Kidney capillary endothelial cell (primary cell): Measurements from ENCODE around the gene WAS.
A peak's percentile ranks its signal among the peaks of the same experiment; 100 is the strongest.

Source experiments
- DNase-seq: peaks from one replicate; pipeline ENCODE4 v3.0.0-alpha.2; 2018; ENCODE audit warnings: low spot score

Gene WAS

DNA sequence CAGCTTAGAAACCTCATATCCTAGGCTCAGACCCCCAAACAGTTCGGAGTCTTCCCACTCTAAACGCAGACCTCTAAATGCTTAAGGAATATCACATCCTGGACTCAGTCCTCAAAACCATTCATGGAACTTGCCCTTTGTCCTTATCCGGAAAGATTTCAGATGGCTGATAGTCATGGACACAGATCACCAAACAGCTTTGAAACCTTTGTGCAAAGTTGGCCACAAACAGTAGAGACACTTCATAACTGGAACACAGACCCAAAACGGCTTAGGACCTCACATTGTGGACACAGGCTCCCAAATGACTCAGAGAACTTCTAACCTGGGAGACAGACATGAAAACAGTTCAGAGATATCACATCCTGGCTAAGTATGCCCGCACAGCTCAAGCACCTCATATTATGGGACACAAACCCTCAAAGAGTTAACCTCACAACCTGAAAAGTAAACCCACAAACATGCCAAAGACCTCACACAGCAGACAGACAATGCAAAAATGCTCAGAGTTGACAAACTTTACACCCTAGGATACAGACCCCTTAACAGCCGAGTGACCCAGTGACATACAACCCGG is 28.4 kb downstream of the WAS start:
- DNase-seq = no peak

DNA sequence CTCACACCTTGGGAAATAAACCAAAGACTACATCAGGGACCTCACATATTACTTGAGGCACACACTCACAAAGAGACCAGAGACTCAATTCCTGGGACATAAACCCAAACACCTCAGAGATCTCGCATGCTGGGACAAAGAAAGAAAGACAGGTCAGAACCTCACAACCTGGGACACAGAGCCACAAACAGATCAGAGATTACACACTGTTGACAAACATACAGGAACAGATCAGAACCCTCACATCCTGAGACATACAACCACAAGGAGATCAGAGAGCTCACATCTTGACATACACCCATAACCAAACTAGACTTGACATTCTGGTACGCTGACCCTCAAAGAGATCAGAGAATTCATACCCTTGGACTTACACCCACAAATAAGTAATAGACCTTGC is 30.2 kb downstream of the WAS start:
- no peak for DNase-seq

DNA sequence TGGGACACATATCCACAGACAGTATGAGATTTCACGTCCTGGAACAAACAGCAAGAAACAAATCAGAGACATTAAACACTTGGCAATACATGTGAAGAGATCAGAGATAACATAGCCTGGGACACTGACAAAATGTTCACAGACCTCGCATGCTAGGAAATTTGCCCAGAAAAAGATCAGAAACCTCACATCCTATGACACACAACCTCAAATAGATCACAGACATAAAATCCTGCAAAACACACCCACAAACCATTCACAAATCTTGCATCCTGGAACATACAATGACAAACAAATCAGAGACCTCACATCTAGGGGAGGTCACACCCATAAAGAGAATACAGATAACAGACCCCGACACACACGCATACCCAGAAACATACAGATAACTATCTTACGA is 31.0 kb downstream of the WAS start:
- no peak for DNase-seq

DNA sequence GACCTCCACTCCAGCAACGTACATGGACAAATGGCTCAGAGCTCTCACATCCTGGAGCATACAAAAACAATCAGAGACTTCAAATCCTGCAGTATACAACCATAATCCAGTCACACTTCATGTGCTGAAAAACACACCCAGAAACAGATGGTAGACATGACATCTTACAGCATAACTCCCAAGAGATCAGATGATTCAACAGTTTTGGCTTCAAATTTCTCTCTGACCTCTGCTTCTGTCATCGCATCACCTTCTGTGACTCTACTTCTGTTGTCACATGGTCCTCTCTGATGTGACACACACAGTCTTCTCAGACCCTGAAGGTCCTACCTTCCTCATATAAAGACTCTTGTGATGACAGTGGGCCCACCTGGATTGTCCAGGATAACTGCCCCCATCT is 31.5 kb downstream of the WAS start:
- DNase-seq = no peak

DNA sequence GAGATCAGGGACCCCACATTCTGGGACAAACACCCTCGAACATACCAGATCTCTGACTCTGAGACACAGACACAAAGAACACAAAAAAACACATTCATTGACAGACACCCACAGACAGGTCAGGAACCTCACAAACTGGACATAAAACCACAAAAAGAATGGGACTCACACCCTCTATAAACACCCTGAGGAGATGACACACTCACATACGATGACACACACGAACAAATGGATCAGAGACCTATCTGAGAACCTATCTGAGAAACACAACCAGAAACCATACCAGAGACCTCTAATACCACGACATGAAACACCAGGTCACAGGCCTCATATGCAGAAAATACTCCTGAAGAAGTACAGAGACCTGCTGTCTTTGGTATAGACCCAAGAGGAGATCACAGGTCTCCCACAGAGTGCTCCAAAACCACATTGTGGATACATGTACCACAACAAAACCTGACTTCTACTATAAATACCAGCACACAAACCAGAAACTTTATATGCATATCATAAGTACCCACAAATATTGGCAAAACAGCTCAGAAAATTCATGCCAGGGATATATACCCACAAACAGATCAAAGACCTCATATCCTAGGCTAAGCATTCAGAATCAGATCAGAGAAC is 32.4 kb downstream of the WAS start:
- DNase-seq = no peak

DNA sequence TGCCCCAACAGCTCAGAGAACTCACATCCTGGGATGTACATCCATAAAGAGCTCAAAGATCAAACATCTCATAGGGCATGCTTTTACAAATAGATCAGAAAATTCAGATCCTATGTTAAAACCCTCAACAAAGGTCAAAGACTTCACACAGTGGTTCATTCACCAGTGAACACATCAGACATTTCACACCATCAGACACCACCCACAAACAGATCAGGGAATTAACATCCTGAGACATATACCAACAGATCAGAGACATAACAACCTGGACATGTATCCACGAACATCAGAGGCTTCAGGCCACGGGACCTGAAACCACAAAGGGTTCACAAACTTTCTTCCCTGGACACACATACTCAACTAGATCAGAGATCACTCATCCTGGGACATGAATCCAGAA is 36.4 kb downstream of the WAS start:
- no peak for DNase-seq

DNA sequence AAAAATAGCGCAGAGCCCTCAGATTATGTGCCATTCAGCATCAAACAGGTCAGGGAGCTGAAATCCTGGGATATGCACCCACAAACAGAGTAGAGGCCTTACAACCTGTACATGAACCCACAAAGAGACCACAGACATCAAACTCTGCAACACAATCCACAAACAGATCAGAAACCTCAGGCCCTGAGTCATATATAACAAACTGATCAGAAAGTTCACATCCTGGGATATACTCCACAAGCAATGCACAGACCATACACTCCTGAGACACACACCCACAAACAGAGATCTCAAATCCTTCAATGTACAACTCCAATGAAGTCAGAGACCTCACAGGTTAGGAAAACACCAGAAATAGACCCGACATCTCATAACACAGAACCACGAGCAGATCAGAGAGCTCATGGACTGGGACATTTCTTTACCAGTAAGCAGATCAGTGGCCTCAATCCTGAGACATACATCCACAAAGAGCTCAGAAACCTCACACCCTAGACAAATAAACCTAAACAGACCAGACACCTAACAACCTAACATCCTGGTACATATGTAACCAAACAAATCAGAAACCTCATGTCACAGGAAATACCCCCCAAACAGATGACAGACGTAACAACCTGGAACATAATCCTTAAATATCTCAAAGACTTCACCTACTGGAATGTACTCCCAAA is 37.1 kb downstream of the WAS start:
- no peak for DNase-seq

DNA sequence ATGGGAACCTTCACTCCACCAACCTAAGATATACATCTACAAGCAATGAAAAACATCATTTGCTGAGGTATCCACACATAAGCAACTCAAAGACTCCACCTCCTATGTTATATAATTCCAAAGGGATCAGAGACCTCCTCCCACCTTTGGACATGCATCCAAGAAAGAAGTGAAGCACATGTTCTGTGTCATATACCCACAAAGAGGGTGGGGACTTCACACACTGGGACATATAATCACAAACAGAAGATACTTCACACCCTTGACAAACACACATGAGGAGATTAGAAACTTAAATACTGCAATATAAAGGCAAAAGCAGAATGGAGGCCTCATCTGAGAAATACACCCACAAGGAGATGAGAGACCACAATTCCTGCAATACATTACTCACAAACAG is 38.3 kb downstream of the WAS start:
- DNase-seq = no peak

DNA sequence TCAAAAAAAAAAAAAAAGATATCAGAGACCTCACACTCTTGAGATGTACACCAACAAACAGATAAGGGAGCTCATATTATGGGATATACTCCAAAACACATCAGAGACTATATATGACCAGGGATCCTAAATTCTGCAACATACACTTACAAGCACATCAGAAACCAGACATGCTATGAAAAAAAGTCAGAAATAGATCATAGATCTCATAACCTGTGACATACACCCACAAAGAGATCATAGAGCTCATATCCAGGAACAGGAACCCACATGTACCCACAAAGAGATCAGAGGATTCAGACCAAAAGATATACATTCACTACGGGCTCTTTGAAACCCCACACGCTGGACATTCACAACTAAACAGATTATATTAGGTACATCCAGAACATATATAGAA is 43.0 kb downstream of the WAS start:
- DNase-seq = no peak

DNA sequence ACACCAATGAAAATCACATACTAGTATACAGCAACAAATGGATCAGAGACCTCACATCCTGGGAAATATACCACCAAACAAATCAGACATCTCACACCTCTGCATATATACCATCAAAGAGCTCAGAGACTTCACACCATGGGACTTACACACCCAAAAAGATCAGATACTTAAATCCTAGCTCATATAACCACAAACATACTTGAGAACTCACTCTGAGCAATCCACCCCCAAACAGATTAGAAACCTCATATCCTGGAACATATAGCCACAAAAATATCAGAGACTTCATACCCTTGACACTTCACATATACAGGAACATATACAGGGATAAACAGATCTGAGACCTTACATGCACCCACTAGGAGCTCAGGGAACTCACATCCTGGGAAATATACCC is 45.1 kb downstream of the WAS start:
- no peak for DNase-seq

DNA sequence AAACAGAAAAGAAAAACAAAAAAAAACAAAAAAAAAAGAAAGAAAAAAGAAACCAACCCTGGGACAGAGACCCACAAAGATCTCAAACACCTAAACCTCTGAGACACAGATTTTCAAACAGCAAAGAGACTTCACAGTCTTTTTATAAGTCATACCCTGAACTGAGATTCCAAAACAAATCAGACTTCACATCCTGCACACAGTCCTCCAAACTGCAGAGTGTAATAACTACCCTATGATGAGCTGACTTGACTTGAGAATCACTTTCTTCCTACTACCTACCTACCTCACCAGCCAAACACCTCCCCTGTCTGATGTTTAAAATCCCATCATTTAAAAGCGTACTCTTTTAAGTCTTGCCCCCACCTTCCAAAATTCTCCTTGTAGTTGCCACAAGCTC is 52.7 kb downstream of the WAS start:
- DNase-seq = no peak

DNA sequence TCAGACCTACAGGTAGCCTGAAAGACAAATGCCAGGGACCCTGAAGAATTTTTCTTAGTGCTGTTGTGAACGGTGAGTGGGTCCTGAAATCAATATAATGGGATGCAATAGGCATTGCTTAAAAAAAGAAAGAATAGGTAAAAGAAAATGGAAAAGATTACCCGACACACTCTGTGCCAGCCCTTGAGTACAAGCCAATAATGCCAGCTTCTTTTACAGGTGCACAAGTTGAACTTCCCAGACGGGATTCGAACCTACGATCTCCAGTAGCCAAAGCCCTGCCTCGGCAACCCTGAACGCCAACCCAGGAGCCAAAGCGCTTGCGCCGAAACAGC is 53.2 kb downstream of the WAS start:
- DNase-seq = no peak

DNA sequence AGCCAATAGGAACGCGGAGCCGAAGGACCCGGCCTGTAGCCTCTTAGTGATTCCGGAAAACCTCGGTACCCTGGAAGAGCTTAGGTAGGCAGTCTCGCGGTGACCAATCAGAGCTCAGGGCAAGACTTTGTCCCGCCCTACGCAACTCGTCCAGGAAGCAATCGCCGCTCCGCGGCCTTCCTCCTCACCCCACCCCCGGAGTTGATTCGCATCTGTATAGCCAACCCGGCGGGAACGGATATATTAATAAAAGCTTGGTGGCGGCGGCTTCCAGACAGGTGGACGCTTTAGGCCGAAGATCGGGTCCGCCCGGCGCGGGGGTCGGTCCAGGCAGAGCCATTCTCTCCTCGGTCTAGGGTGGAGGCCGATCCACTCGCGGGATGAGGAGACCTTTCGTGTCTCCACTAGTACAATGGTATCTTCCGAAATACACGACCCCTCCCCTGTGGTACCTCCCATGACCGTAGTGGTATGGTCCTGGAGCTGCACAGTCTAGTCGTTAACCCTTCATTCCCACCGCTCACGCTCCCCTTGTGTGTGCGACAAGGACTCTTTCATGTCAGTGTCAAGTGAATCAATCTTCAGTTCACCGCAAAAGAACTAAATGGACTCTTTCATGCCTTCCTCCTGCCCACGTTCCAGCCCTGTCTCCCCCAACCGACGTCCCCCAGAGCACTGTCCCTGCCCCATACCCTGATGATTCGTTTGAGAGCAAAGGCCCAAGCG is 53.8 kb downstream of the WAS start:
- peak; percentile 81 for DNase-seq

DNA sequence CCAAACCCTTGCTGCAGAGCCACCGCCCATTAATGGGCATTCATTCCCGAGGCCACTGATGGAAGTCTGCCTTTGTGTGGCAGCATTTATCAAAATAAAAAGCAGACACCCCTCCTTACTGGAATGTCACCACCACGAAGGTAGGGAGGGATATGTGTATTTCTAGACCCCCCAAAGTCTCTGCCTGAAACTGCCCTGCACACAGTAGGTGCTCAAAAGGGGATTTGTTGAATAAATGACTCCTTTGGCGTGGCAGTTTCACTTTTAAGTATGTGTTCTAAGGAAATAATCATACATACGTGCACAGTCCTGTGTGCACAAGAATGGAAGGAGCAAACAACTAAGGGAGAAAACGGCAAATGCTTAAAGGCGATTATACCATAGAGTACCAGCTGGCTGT is 54.3 kb downstream of the WAS start:
- no peak for DNase-seq
